GM12878 (cell line): ENCODE measurements around the gene SIGLEC10. TPM values are rescaled to one million over a fixed set of nuclear protein-coding genes. Genes with fewer than 3 reads are reported as not detected.
A peak's percentile ranks its signal among the peaks of the same experiment; 100 is the strongest.

Source experiments
- CHD2 ChIP-seq: IDR thresholded peaks from 2 replicates; pipeline ENCODE4 v1.6.1; 2011; ENCODE audit warnings: low read depth, low read length, improper control_type of control experiment, borderline replicate concordance
- CREB1 ChIP-seq: IDR thresholded peaks from 2 replicates; pipeline ENCODE4 v1.6.1; 2012; ENCODE audit warnings: low read depth, mild to moderate bottlenecking, inconsistent platforms
- CREM ChIP-seq: IDR thresholded peaks from 2 replicates; pipeline ENCODE4 v1.6.1; 2014; ENCODE audit warnings: antibody characterized with exemption, low read depth
- EP300 ChIP-seq, 2 experiments: fragments of 150-350 bp in 1 of 2; IDR thresholded peaks; 2 replicates each; pipeline ENCODE4 v1.6.1; 2011 to 2012; ENCODE audit warnings: low read depth in 2 of 2, low read length in 2 of 2, borderline replicate concordance in 1 of 2, improper control_type of control experiment in 1 of 2, inconsistent platforms in 1 of 2; ENCODE audit not compliant: control insufficient read depth in 1 of 2
- ESRRA ChIP-seq: IDR thresholded peaks from 2 replicates; pipeline ENCODE4 v1.6.1; 2012; ENCODE audit warnings: mild to moderate bottlenecking, low read length, improper control_type of control experiment
- ETV6 ChIP-seq, 2 experiments: fragments of 450-650 bp in 1 of 2; IDR thresholded peaks in 1 of 2; conservative IDR thresholded peaks in 1 of 2; 2 replicates each; pipeline ENCODE4 v1.6.1; 2014; ENCODE audit warnings: antibody characterized with exemption in 1 of 2, borderline replicate concordance in 1 of 2, low read depth in 1 of 2, mild to moderate bottlenecking in 1 of 2, moderate library complexity in 1 of 2
- HDAC6 ChIP-seq: fragments of 200-600 bp; sonication (generic); IDR thresholded peaks from one replicate; pipeline ENCODE4 v1.8.0; 2017; ENCODE audit warnings: antibody characterized with exemption; ENCODE audit not compliant: unreplicated experiment
- IRF3 ChIP-seq: fragments of 450-650 bp; IDR thresholded peaks from 2 replicates; pipeline ENCODE4 v1.6.1; 2014; ENCODE audit warnings: mild to moderate bottlenecking
- JUNB ChIP-seq: IDR thresholded peaks from 2 replicates; pipeline ENCODE4 v1.6.1; 2016; ENCODE audit warnings: antibody characterized with exemption, mild to moderate bottlenecking
- POU2F2 ChIP-seq: IDR thresholded peaks from 3 replicates; pipeline ENCODE4 v1.6.1; 2011; ENCODE audit warnings: low read depth, mild to moderate bottlenecking, low read length, borderline replicate concordance
- PRDM15 ChIP-seq: fragments of 450-650 bp; formaldehyde crosslinking; IDR thresholded peaks from 2 replicates; pipeline ENCODE4 v1.4.0; 2020; ENCODE audit warnings: mild to moderate bottlenecking, moderate library complexity
- RELB ChIP-seq: fragments of 450-650 bp; IDR thresholded peaks from 2 replicates; pipeline ENCODE4 v1.6.1; 2017; ENCODE audit warnings: low read depth, mild to moderate bottlenecking, moderate library complexity
- SUZ12 ChIP-seq: fragments of 200-600 bp; sonication (generic); IDR thresholded peaks from one replicate; pipeline ENCODE4 v1.6.1; 2018; ENCODE audit warnings: antibody characterized with exemption, mild to moderate bottlenecking; ENCODE audit not compliant: unreplicated experiment
- TAF1 ChIP-seq: IDR thresholded peaks from 2 replicates; pipeline ENCODE4 v1.6.1; 2011; ENCODE audit warnings: mild to moderate bottlenecking, low read depth, low read length, borderline replicate concordance
- TCF12 ChIP-seq: IDR thresholded peaks from 2 replicates; pipeline ENCODE4 v1.6.1; 2011; ENCODE audit warnings: low read depth, mild to moderate bottlenecking, low read length
- ZNF687 ChIP-seq: fragments of 450-650 bp; IDR thresholded peaks from 2 replicates; pipeline ENCODE4 v1.6.1; 2017; ENCODE audit warnings: mild to moderate bottlenecking, moderate library complexity
- polyA plus RNA-seq, 11 experiments: library from polyadenylated mRNA; depleted of rRNA in 4 of 11; unstranded in 6 of 11; stranded (reverse) in 5 of 11; fragments of >200 nt; fragmentation: Nextera tagmentation in 4 of 11; fragmentation: Illumina TruSeq in 1 of 11; extraction: Ambion mirVana in 4 of 11; extraction: Trizol in 1 of 11; gene quantifications; 1 replicate in 1 of 11; 2 replicates in 10 of 11; pipeline versions ENCODE4 v1.2.1 to v1.2.3, GENCODE V29; 2011 to 2016; ENCODE audit warnings: inconsistent platforms in 2 of 11, missing spikeins in 2 of 11, low read depth in 1 of 11
- total RNA-seq, 4 experiments: library from RNA; depleted of rRNA in 3 of 4; stranded (reverse); fragments of >200 nt in 3 of 4; fragmentation: Illumina TruSeq in 1 of 4; extraction: Trizol in 1 of 4; gene quantifications; 2 replicates each; pipeline versions ENCODE4 v1.2.1 to v1.2.3, GENCODE V29; 2013 to 2021

The SIGLEC10 gene
- total and polyA plus RNA-seq, 10 of the 15 experiments (the other 5 are each of a cell fraction or from before 2014, with no cell fraction given) = 2.3 to 16.8 (median 7.8) TPM

- TF ChIP-seq ETV6 (conservative IDR thresholded peaks at IDR 0.05 in 1 of 2, IDR thresholded peaks at IDR 0.05 in 1 of 2; ENCODE audit: borderline replicate concordance in 1 of 2, low read depth in 1 of 2) = peak in 1 of 2 experiments; percentile 34; a peak in 1 of 4 replicates
- TF ChIP-seq TAF1 = no peak
- TF ChIP-seq ESRRA = no peak
- no peak for TF ChIP-seq ZNF687
- TF ChIP-seq POU2F2 = no peak; the same call in 2 of the 3 replicates
- no peak for TF ChIP-seq IRF3
- TF ChIP-seq HDAC6 = no peak
- peak; percentile 41; the same call in 1 of the 2 replicates for TF ChIP-seq CREB1
- no peak for TF ChIP-seq SUZ12
- no peak; a peak in 1 of 4 replicates for TF ChIP-seq EP300 (IDR thresholded peaks at IDR 0.05; ENCODE audit: borderline replicate concordance in 1 of 2, control insufficient read depth in 1 of 2, low read depth in 2 of 2, low read length in 2 of 2)
- TF ChIP-seq PRDM15 (CRISPR knock-in tag) = no peak
- TF ChIP-seq CREM = peak; percentile 65
- 0 out of 2 replicates have a peak, but pooled peaks have one; percentile 64 for TF ChIP-seq TCF12
- TF ChIP-seq JUNB = peak; percentile 33; the same call in 1 of the 2 replicates
- peak; percentile 39; the same call in 1 of the 2 replicates for TF ChIP-seq CHD2
- TF ChIP-seq RELB = peak; percentile 61; the same call in 1 of the 2 replicates
Measured at GRCh38 chr19:51372649-51373504, 44.6 kb downstream of the SIGLEC10 start, which contains the start of gene NKG7 (continued).
